ENCODE data around the gene SPAG8.

DNA sequence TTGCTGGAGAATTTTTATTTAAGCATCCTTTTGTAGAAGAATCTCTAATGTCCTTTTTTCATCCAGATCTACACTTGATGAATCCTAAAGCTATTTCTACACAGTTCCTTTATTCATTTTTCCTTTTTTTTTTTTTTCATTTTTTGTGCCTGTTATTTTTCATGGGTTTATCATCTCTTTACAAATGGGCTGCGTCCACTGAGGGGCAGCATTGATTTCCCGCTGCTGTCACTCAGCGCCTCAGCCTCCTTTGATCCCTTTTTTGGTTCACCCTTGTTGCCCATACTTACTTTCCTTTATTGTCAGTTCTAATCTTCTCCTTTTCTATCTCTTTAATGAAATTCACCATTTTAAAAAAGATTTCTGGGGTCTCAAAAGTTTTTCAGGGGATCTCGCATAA, 52.3 kb downstream of the SPAG8 start:
- no peak for TF ChIP-seq CTCF (IDR thresholded peaks at IDR 0.05)
- no peak for TF ChIP-seq POLR2A (IDR thresholded peaks at IDR 0.05)
- no peak for TF ChIP-seq POLR2AphosphoS5 (IDR thresholded peaks at IDR 0.05)

All from prostate gland (tissue), 2 donors.